ENCODE measurements around the gene ABHD14A.

Gene ABHD14A

GRCh38 chr3:52023860-52024764 lies 49.2 kb downstream of the ABHD14A start:
- H3K4me3 ChIP-seq (ENCODE audit: low read depth, low read length) = no peak overlapping the region
- TF ChIP-seq CTCF (IDR thresholded peaks at IDR 0.05; ENCODE audit: borderline replicate concordance, insufficient read depth, low read depth, low read length) = no peak

- H3K4me3 ChIP-seq (ENCODE audit: low read depth, low read length) = no peak overlapping the region
- TF ChIP-seq CTCF (IDR thresholded peaks at IDR 0.05; ENCODE audit: borderline replicate concordance, insufficient read depth, low read depth, low read length) = no peak
Measured at GRCh38 chr3:52024765-52025452, 50.0 kb downstream of the ABHD14A start.

- TF ChIP-seq CTCF (IDR thresholded peaks at IDR 0.05; ENCODE audit: borderline replicate concordance, insufficient read depth, low read depth, low read length) = no peak
- H3K4me3 ChIP-seq (ENCODE audit: low read depth, low read length) = no peak overlapping the region
Measured at GRCh38 chr3:52025453-52025852, 50.6 kb downstream of the ABHD14A start.

GRCh38 chr3:52026041-52026440 lies 51.2 kb downstream of the ABHD14A start:
- TF ChIP-seq CTCF (IDR thresholded peaks at IDR 0.05; ENCODE audit: borderline replicate concordance, insufficient read depth, low read depth, low read length) = no peak
- H3K4me3 ChIP-seq (ENCODE audit: low read depth, low read length) = no peak overlapping the region

- H3K4me3 ChIP-seq (ENCODE audit: low read depth, low read length) = no peak overlapping the region
- TF ChIP-seq CTCF (IDR thresholded peaks at IDR 0.05; ENCODE audit: borderline replicate concordance, insufficient read depth, low read depth, low read length) = no peak
Measured at GRCh38 chr3:52028572-52028971, 53.7 kb downstream of the ABHD14A start.

- no peak overlapping the region for H3K4me3 ChIP-seq (ENCODE audit: low read depth, low read length)
- no peak for TF ChIP-seq CTCF (IDR thresholded peaks at IDR 0.05; ENCODE audit: borderline replicate concordance, insufficient read depth, low read depth, low read length)
Measured at GRCh38 chr3:52029053-52029452, 54.2 kb downstream of the ABHD14A start.

All from GM12875 (cell line).